ENCODE results near the gene BOK. TPM values are rescaled to one million over a fixed set of nuclear protein-coding genes. Genes with fewer than 3 reads are reported as not detected.

Gene BOK
- total and polyA plus RNA-seq, 2 of the 13 experiments (the other 11 are each of a cell fraction or from before 2014, with no cell fraction given), result 35.5 to 39.2 TPM

GRCh38 chr2:241534701-241535375 is 23.7 kb upstream of the BOK start (continued):
- TF ChIP-seq TSC22D2 (CRISPR knock-in tag; IDR thresholded peaks at IDR 0.05; ENCODE audit: borderline replicate concordance), result no peak
- peak; percentile 27; the same call in 1 of the 2 replicates for TF ChIP-seq ARID4A (CRISPR knock-in tag; IDR thresholded peaks at IDR 0.05; ENCODE audit: borderline replicate concordance)
- TF ChIP-seq RARA (CRISPR knock-in tag; IDR thresholded peaks at IDR 0.05), result peak; percentile 81
- TF ChIP-seq ZNF607 (CRISPR knock-in tag; IDR thresholded peaks at IDR 0.05; ENCODE audit: borderline replicate concordance), result no peak
- no peak for TF ChIP-seq ZNF790 (CRISPR knock-in tag; IDR thresholded peaks at IDR 0.05; ENCODE audit: borderline replicate concordance)
- TF ChIP-seq EEA1 (CRISPR knock-in tag; IDR thresholded peaks at IDR 0.05; ENCODE audit: borderline replicate concordance), result no peak
- no peak for TF ChIP-seq HMGXB4 (CRISPR knock-in tag; IDR thresholded peaks at IDR 0.05; ENCODE audit: borderline replicate concordance in 1 of 2, low read depth in 1 of 2)
- no peak for TF ChIP-seq ZNF781 (CRISPR knock-in tag; IDR thresholded peaks at IDR 0.05; ENCODE audit: borderline replicate concordance, not compliant biosample characterization)
- no peak for TF ChIP-seq KDM4B (CRISPR knock-in tag; IDR thresholded peaks at IDR 0.05)
- no peak for TF ChIP-seq EED (CRISPR knock-in tag; IDR thresholded peaks at IDR 0.05)
- 0 out of 2 replicates have a peak, but pooled peaks have one; percentile 12 for TF ChIP-seq ZNF609 (CRISPR knock-in tag; IDR thresholded peaks at IDR 0.05; ENCODE audit: borderline replicate concordance)
- TF ChIP-seq ZNF576 (CRISPR knock-in tag; IDR thresholded peaks at IDR 0.05), result no peak
- TF ChIP-seq NFKBIZ (CRISPR knock-in tag; IDR thresholded peaks at IDR 0.05), result no peak
- no peak for TF ChIP-seq ZNF580 (CRISPR knock-in tag; IDR thresholded peaks at IDR 0.05; ENCODE audit: borderline replicate concordance, low read depth)
- TF ChIP-seq NCOA1 (CRISPR knock-in tag; IDR thresholded peaks at IDR 0.05), result no peak
- TF ChIP-seq RXRA (CRISPR knock-in tag; IDR thresholded peaks at IDR 0.05), result peak; percentile 97
- TF ChIP-seq ZNF768 (CRISPR knock-in tag; IDR thresholded peaks at IDR 0.05), result no peak
- no peak for TF ChIP-seq BRD4 (CRISPR knock-in tag; IDR thresholded peaks at IDR 0.05)
